GM06990 (cell line): ENCODE data around the gene GCLC.

ENCODE experiments used
- DNase-seq: peaks from one replicate; pipeline ENCODE4 v3.0.0-alpha.2; 2011; ENCODE audit not compliant: insufficient read length; ENCODE audit errors: extremely low read depth
- H3K27me3 ChIP-seq: replicated peaks from 2 replicates; pipeline ENCODE4 v1.6.0; 2011; ENCODE audit warnings: low read length; ENCODE audit not compliant: control insufficient read depth, insufficient read depth
- H3K36me3 ChIP-seq: 2 replicates; pipeline ENCODE4 v1.5.1; 2011; ENCODE audit warnings: low read length; ENCODE audit not compliant: control insufficient read depth, insufficient read depth
- H3K4me3 ChIP-seq: replicated peaks from 2 replicates; pipeline ENCODE4 v1.5.1; 2011; ENCODE audit warnings: low read depth, mild to moderate bottlenecking, control low read depth, low read length
- CTCF ChIP-seq: IDR thresholded peaks from 2 replicates; pipeline ENCODE4 v1.5.1; 2011; ENCODE audit warnings: low read length, control low read depth, mild to moderate bottlenecking, inconsistent platforms; ENCODE audit not compliant: insufficient read depth, poor library complexity, severe bottlenecking

GCLC gene

DNA sequence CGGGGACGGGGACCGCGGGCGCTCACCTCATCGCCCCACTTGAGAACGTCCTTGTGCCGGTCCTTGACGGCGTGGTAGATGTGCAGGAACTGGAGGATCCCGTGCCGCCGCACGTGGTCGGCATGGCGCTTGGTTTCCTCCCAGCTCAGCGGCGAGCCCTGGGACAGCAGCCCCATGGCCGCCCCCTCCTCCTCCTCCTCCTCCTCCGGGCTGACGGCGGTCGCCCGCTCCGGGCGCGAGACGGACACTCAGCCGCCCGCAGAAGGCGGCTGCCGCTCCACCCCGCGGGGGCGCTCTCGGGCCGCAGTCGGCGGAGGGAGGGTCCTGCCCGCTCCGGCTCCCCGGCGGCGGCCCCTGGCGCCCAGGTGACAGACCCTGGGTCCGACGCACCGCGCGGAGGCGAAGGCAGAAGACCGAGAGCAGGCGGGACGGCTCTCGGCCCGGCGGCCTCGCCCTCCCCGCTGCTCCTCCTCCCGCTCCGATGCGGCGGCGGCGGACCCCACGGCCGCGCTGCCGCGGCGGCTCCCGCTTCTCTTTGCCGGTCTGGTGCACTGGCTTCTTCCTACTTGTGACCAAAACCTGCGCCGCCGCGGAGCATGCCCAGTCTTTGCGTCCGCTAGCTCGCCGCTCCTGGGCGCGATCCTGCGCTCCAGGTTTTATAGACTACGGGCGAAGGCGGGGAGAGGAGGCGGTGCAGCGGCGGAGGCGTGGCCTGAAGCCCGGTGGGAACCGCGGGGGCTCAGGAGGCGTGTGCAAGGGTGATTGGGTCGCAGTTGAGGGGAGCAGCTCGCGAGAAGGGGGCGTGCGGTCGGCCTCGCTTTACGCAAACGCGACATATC, at the start of gene GCLC:
Gene GCLC (minus strand): TSS at position 632 of the 839 bp plus-strand sequence. CDS start 456 bp downstream, at position 176.
- no peaks in the 10 kb centered on the region for H3K27me3 ChIP-seq
- DNase-seq: peak; percentile 96

DNA sequence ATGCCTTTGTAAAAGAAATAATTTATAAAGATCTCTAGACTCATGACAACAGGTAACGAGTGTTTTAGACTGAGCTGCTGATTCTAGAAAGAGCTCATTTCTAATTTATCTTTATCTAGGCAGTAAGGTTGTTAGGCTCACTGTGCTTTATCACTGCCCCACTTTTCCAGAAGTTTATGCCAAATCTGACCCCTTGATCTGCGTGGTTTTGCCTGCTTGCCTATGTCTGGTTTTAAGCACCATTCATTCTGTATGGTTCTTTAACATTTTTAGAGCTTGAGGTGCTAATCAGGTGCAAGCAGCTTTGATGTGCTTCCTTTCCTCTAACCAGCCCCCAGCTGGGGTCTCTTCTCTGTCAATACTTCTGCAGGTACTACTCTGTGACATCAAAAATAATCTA, 49.7 kb upstream of the GCLC start:
- H3K4me3 ChIP-seq: no peak overlapping the region
- DNase-seq: no peak
- H3K27me3 ChIP-seq: no peaks in the 10 kb centered on the region; the same call in 1 of the 2 replicates
- TF ChIP-seq CTCF: no peak
- no peaks in the 10 kb centered on the region for H3K36me3 ChIP-seq

More for the DNA sequence above, at the start of gene GCLC:
- peak; percentile 31 for TF ChIP-seq CTCF
- no peaks in the 10 kb centered on the region; the same call in 1 of the 2 replicates for H3K36me3 ChIP-seq
- peak within 1 kb of the TSS; percentile 90 for H3K4me3 ChIP-seq

- DNase-seq: no peak
- Histone ChIP-seq H3K27me3 (no peaks in the 10 kb centered on the region; the same call in 1 of the 2 replicates), H3K36me3 (no peaks in the 10 kb centered on the region), H3K4me3 (no peak overlapping the region)
- TF ChIP-seq CTCF: no peak
These were observed 48.1 kb upstream of the GCLC start for GRCh38 chr6:53593001-53593488.

DNA sequence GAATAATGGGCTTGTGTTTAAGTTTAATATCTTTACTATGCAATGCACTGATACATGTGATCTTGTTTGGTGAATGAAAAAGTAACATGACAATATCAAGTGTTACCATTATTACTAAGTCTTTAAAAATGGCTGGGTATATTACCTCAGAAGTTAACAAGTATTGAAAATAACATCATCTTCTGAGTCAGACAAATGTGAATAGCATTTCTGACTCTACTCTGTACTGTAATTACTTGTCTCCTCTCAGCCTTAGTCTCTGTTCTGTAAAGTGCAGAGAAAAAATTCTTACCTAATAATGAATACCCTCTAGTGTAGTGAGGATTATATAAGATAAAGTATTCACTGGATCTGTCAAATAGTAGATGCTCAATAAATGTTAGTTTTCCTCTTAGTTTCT, 47.0 kb upstream of the GCLC start:
- no peak overlapping the region for H3K4me3 ChIP-seq
- H3K27me3 ChIP-seq: no peaks in the 10 kb centered on the region; the same call in 1 of the 2 replicates
- no peak for DNase-seq
- no peaks in the 10 kb centered on the region for H3K36me3 ChIP-seq
- TF ChIP-seq CTCF: no peak

- Histone ChIP-seq H3K4me3 (no peak overlapping the region), H3K27me3 (no peaks in the 10 kb centered on the region), H3K36me3 (no peaks in the 10 kb centered on the region)
- DNase-seq: no peak
- TF ChIP-seq CTCF: no peak
These were observed 44.1 kb upstream of the GCLC start for GRCh38 chr6:53588816-53589509.
